ENCODE measurements around the gene SPG7.

- no peak for TF ChIP-seq CTCF (IDR thresholded peaks at IDR 0.05; ENCODE audit: poor library complexity, severe bottlenecking)
- TF ChIP-seq EZH2 (IDR thresholded peaks at IDR 0.05; ENCODE audit: borderline replicate concordance, insufficient read depth, low read length, poor library complexity, severe bottlenecking): no peak
- TF ChIP-seq POLR2AphosphoS5 (IDR thresholded peaks at IDR 0.05): no peak
- TF ChIP-seq REST (IDR thresholded peaks at IDR 0.05; ENCODE audit: borderline replicate concordance): no peak
- no peak for TF ChIP-seq TAF1 (IDR thresholded peaks at IDR 0.05; ENCODE audit: low read depth)
Measured at GRCh38 chr16:89530401-89531381, 22.5 kb downstream of the SPG7 start.

All from neural cell (in vitro differentiated cells).